HL-60 (cell line): ENCODE measurements around the gene NQO2.

Experiments
- DNase-seq, 2 experiments: peaks; one replicate each; pipeline ENCODE4 v3.0.0-alpha.2; 2010 to 2020; ENCODE audit warnings: low read depth in 1 of 2, low spot score in 1 of 2
- H3K27ac ChIP-seq: fragments of 250-450 bp; sonication (Bioruptor Pico); replicated peaks from 2 replicates; pipeline ENCODE4 v1.5.1; 2020; ENCODE audit warnings: mild to moderate bottlenecking, moderate library complexity
- H3K27me3 ChIP-seq: fragments of 250-450 bp; sonication (Bioruptor Pico); 2 replicates; pipeline ENCODE4 v1.5.1; 2021; ENCODE audit warnings: mild to moderate bottlenecking, moderate library complexity; ENCODE audit not compliant: insufficient read depth, poor library complexity, severe bottlenecking
- H3K4me3 ChIP-seq: replicated peaks from 2 replicates; pipeline ENCODE4 v1.5.1; 2011; ENCODE audit warnings: mild to moderate bottlenecking, control low read depth, low read length; ENCODE audit not compliant: insufficient read depth
- GABPA ChIP-seq: IDR thresholded peaks from 2 replicates; pipeline ENCODE4 v1.6.1; 2012; ENCODE audit warnings: low read depth
- POLR2AphosphoS5 ChIP-seq: IDR thresholded peaks from 2 replicates; pipeline ENCODE4 v1.6.1; 2012; ENCODE audit warnings: low read depth
- SPI1 ChIP-seq: IDR thresholded peaks from 2 replicates; pipeline ENCODE4 v1.6.1; 2012; ENCODE audit warnings: low read depth, mild to moderate bottlenecking, borderline replicate concordance
- TF ChIP-seq, protein P1 (sequence below): IDR thresholded peaks from 2 replicates; pipeline ENCODE4 v1.6.1; 2012; ENCODE audit warnings: low read depth; ENCODE audit not compliant: insufficient replicate concordance
- TF ChIP-seq, protein P2 (sequence below): IDR thresholded peaks from one replicate; pipeline ENCODE4 v1.5.1; 2011; ENCODE audit warnings: low read length, control low read depth, inconsistent platforms; ENCODE audit not compliant: insufficient read depth

NQO2 gene

DNA sequence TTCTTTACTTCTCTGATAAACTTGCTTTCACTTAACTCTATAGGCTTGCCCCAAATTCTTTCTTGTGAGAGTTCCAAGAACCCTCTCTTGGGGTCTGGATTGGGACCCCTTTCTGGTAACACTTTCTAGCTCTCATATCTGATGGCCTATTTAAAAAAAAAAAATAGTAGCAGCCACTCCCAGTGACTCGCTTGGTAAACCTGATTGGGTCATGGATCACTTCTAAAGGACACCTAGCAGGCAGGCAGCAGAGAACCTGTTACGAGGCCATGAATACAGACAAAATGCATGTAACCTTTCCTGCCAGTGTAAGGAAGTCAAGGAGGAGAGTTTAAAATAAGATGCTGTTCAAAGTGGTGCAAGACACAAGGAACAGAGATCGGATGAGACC, 19.2 kb upstream of the NQO2 start:
- no peak overlapping the region for H3K4me3 ChIP-seq
- DNase-seq, result no peak
- TF ChIP-seq, protein P1, sequence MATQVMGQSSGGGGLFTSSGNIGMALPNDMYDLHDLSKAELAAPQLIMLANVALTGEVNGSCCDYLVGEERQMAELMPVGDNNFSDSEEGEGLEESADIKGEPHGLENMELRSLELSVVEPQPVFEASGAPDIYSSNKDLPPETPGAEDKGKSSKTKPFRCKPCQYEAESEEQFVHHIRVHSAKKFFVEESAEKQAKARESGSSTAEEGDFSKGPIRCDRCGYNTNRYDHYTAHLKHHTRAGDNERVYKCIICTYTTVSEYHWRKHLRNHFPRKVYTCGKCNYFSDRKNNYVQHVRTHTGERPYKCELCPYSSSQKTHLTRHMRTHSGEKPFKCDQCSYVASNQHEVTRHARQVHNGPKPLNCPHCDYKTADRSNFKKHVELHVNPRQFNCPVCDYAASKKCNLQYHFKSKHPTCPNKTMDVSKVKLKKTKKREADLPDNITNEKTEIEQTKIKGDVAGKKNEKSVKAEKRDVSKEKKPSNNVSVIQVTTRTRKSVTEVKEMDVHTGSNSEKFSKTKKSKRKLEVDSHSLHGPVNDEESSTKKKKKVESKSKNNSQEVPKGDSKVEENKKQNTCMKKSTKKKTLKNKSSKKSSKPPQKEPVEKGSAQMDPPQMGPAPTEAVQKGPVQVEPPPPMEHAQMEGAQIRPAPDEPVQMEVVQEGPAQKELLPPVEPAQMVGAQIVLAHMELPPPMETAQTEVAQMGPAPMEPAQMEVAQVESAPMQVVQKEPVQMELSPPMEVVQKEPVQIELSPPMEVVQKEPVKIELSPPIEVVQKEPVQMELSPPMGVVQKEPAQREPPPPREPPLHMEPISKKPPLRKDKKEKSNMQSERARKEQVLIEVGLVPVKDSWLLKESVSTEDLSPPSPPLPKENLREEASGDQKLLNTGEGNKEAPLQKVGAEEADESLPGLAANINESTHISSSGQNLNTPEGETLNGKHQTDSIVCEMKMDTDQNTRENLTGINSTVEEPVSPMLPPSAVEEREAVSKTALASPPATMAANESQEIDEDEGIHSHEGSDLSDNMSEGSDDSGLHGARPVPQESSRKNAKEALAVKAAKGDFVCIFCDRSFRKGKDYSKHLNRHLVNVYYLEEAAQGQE, result no peak
- TF ChIP-seq POLR2AphosphoS5 (no peak), GABPA (no peak)
- TF ChIP-seq, protein P2, sequence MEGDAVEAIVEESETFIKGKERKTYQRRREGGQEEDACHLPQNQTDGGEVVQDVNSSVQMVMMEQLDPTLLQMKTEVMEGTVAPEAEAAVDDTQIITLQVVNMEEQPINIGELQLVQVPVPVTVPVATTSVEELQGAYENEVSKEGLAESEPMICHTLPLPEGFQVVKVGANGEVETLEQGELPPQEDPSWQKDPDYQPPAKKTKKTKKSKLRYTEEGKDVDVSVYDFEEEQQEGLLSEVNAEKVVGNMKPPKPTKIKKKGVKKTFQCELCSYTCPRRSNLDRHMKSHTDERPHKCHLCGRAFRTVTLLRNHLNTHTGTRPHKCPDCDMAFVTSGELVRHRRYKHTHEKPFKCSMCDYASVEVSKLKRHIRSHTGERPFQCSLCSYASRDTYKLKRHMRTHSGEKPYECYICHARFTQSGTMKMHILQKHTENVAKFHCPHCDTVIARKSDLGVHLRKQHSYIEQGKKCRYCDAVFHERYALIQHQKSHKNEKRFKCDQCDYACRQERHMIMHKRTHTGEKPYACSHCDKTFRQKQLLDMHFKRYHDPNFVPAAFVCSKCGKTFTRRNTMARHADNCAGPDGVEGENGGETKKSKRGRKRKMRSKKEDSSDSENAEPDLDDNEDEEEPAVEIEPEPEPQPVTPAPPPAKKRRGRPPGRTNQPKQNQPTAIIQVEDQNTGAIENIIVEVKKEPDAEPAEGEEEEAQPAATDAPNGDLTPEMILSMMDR, result no peak
- H3K27ac ChIP-seq, result no peak overlapping the region
- H3K27me3 ChIP-seq, result no peaks in the 10 kb centered on the region

DNA sequence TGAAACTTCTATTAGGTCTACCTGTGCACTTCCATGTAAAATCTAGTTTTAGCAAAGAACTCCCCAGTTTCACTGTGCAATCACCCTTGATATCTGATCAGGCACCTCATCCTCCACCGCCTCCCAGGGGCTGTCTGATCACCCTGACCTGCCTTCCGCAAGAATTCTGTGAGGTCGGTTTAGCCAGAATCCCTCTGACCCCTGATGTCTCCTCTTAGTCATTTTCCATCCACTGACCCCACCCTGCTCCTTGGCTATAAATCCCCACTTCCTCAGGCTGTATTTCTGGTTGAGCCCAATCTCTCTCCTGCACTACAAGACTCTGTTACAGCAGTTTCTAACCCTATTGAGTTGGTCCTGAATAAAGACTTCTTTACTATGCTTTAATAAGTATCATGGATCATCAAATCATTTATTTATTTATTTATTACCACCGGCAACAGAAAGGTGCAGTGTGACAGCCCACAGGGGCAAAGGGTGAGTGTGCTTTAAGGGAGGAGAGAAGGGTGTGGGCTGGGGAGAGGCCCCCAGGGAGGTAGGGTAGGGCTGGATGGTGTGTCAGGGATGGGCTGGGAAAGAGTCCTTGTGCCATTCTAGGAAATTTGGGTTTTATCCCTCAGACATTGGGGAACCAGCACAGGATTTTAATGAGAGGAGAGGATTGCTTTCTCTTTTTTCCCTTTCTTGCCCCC, 17.1 kb upstream of the NQO2 start:
- Histone ChIP-seq H3K27ac (peak overlapping the region; percentile 75), H3K4me3 (no peak overlapping the region), H3K27me3 (no peaks in the 10 kb centered on the region)
- TF ChIP-seq SPI1, result peak; percentile 18; the same call in 1 of the 2 replicates
- TF ChIP-seq, protein P1, result no peak
- no peak for DNase-seq

DNA sequence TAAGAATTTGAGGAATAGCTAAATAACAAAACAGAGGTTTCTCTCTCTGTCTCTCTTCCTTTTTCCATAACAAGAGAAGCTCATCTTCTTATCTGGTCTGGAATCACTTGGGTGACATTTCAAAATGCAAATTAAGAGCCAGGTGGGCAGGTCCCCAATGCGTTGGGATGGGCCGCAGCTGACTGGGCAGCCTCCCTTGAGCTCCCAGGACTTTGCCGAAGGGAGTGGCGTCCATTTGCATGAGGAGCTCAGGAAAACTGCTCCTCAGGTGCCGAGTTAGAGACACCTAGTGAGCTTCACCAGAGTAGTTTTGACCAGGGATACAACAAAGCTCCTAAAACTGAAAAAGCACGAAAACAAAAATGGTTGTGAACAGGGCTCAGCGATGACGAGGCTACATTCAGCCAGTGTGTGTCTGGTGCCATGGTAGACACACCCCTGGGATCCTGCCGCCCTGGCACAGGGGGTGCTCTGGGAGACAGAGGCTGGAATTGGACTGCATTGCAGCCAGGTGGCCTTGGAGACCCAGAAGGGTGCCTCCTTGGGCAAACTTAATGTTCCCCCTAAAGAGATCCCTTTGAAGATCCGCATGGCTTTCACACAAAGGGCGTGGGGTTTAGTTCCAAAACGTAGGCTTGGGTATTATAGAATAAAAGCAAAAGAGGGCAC, 14.8 kb upstream of the NQO2 start:
- H3K27ac ChIP-seq, result no peak overlapping the region
- no peak overlapping the region for H3K4me3 ChIP-seq
- H3K27me3 ChIP-seq, result no peaks in the 10 kb centered on the region
- no peak for DNase-seq
- TF ChIP-seq GABPA (no peak), SPI1 (no peak)
- TF ChIP-seq, protein P1, result no peak
- TF ChIP-seq, protein P2, result no peak
